GM12878 (cell line): ENCODE data around the gene TMEM25. TPM values are rescaled to one million over a fixed set of nuclear protein-coding genes. Genes with fewer than 3 reads are reported as not detected.

Experiments
- ATAC-seq: fragments of 200-7000 bp; cut with Tn5 transposase; 3 replicates; pipeline ENCODE4 v1.9.1; 2020; ENCODE audit warnings: mild to moderate bottlenecking, moderate library complexity
- BruUV-seq: library from RNA; stranded (reverse); fragments of 400-500 nt; replicated peaks from 2 replicates; lab custom pipeline; 2021; lab: Mats Ljungman, UMichigan
- CTCF ChIA-PET: fragments of 300-600 bp; sonication (Branson Sonifier 250); formaldehyde crosslinking; extraction: SDS; loops from one replicate; lab custom pipeline; 2021; ENCODE audit warnings: inconsistent platforms; lab: Yijun Ruan, JAX
- POLR2A ChIA-PET: fragments of 350-600 bp; formaldehyde crosslinking; extraction: SDS; loops from one replicate; lab custom pipeline; 2021; ENCODE audit warnings: inconsistent platforms; lab: Charles Lee
- RAD21 ChIA-PET: fragments of 300-600 bp; sonication (Branson Sonifier 250); formaldehyde crosslinking; loops from one replicate; lab custom pipeline; 2023; ENCODE audit warnings: antibody characterized with exemption; ENCODE audit not compliant: unreplicated experiment; lab: Charles Lee
- SMC1A ChIA-PET: fragments of 300-600 bp; sonication (Branson Sonifier 250); formaldehyde crosslinking; loops from one replicate; lab custom pipeline; 2023; ENCODE audit not compliant: unreplicated experiment, uncharacterized antibody; lab: Charles Lee
- DNase-seq: peaks from one replicate; pipeline ENCODE4 v3.0.0-alpha.2; 2011; ENCODE audit warnings: low read depth, low spot score
- FAIRE-seq: peaks from 3 replicates; lab custom pipeline; 2011; peaks lifted over from hg19 to GRCh38; lab: Jason Lieb, UNC
- H2AFZ ChIP-seq: 2 replicates; pipeline ENCODE4 v1.6.0; 2011; ENCODE audit warnings: low read depth, low read length, control low read depth; ENCODE audit not compliant: control insufficient read depth
- H3K27ac ChIP-seq: 2 replicates; pipeline ENCODE4 v1.5.1; 2011; ENCODE audit warnings: control low read depth; ENCODE audit not compliant: control insufficient read depth, insufficient read depth
- H3K27me3 ChIP-seq, 2 experiments: replicated peaks in 1 of 2; 2 replicates each; pipeline versions ENCODE4 v1.6.0 to v1.6.1; 2011; ENCODE audit warnings: low read length in 1 of 2; ENCODE audit not compliant: control insufficient read depth in 2 of 2, insufficient read depth in 2 of 2
- H3K36me3 ChIP-seq, 2 experiments: 2 replicates each; pipeline ENCODE4 v1.5.1; 2011; ENCODE audit warnings: low read length in 1 of 2; ENCODE audit not compliant: control insufficient read depth in 2 of 2, insufficient read depth in 2 of 2
- H3K4me1 ChIP-seq: 2 replicates; pipeline ENCODE4 v1.6.1; 2011; ENCODE audit warnings: mild to moderate bottlenecking, low read length, moderate library complexity, mixed read lengths; ENCODE audit not compliant: control insufficient read depth, insufficient read depth
- H3K4me2 ChIP-seq: 2 replicates; pipeline ENCODE4 v1.6.0; 2011; ENCODE audit warnings: control low read depth; ENCODE audit not compliant: control insufficient read depth, insufficient read depth
- H3K4me3 ChIP-seq: fragments of 200-600 bp; sonication (generic); 2 replicates; pipeline ENCODE4 v1.5.1; 2016
- H3K79me2 ChIP-seq: 2 replicates; pipeline ENCODE4 v1.6.0; 2011; ENCODE audit warnings: low read length; ENCODE audit not compliant: control insufficient read depth, insufficient read depth
- H3K9ac ChIP-seq: 2 replicates; pipeline ENCODE4 v1.8.0; 2011; ENCODE audit warnings: low read length, control low read depth, mixed read lengths; ENCODE audit not compliant: control insufficient read depth, insufficient read depth
- H3K9me3 ChIP-seq: replicated peaks from 3 replicates; pipeline ENCODE4 v1.5.1; 2011; ENCODE audit warnings: mild to moderate bottlenecking, low read length; ENCODE audit not compliant: control insufficient read depth, insufficient read depth
- H4K20me1 ChIP-seq: 2 replicates; pipeline ENCODE4 v1.6.0; 2011; ENCODE audit not compliant: control insufficient read depth, insufficient read depth
- CHD2 ChIP-seq: IDR thresholded peaks from 2 replicates; pipeline ENCODE4 v1.6.1; 2011; ENCODE audit warnings: low read depth, low read length, improper control_type of control experiment, borderline replicate concordance
- KDM1A ChIP-seq: fragments of 200-600 bp; sonication (generic); IDR thresholded peaks from 2 replicates; pipeline ENCODE4 v1.6.1; 2016; ENCODE audit warnings: borderline replicate concordance
- MEF2B ChIP-seq: fragments of 450-650 bp; IDR thresholded peaks from 2 replicates; pipeline ENCODE4 v1.6.1; 2018; ENCODE audit warnings: mild to moderate bottlenecking, moderate library complexity; ENCODE audit not compliant: partially characterized antibody, poor library complexity, severe bottlenecking
- RFX5 ChIP-seq: IDR thresholded peaks from 2 replicates; pipeline ENCODE4 v1.6.1; 2011; ENCODE audit warnings: low read depth, low read length, improper control_type of control experiment
- SUZ12 ChIP-seq: fragments of 200-600 bp; sonication (generic); IDR thresholded peaks from one replicate; pipeline ENCODE4 v1.6.1; 2018; ENCODE audit warnings: antibody characterized with exemption, mild to moderate bottlenecking; ENCODE audit not compliant: unreplicated experiment
- WRNIP1 ChIP-seq: IDR thresholded peaks from 2 replicates; pipeline ENCODE4 v1.6.1; 2011; ENCODE audit warnings: low read depth, low read length, improper control_type of control experiment, borderline replicate concordance
- WGBS: methylation state at CpG from one replicate; pipeline ENCODE4 v1.1.6; 2016; ENCODE audit warnings: low lambda C conversion rate; ENCODE audit not compliant: insufficient replicate concordance, insufficient coverage; ENCODE audit errors: missing lambda C conversion rate; 5-methylcytosine and 5-hydroxymethylcytosine counted together
- in situ Hi-C: fragments of 300-500 bp; cut with MboI; formaldehyde crosslinking; loops from 9 replicates; pipeline ENCODE4 v1.14.3; 2018; ENCODE audit warnings: mixed read lengths
- intact Hi-C: fragments of 100-400 bp; cut with micrococcal nuclease; formaldehyde crosslinking; loops from one replicate; pipeline ENCODE4 v1.14.2; 2022; ENCODE audit not compliant: unreplicated experiment
- polyA plus RNA-seq, 11 experiments: library from polyadenylated mRNA; depleted of rRNA in 4 of 11; unstranded in 6 of 11; stranded (reverse) in 5 of 11; fragments of >200 nt; fragmentation: Nextera tagmentation in 4 of 11; fragmentation: Illumina TruSeq in 1 of 11; extraction: Ambion mirVana in 4 of 11; extraction: Trizol in 1 of 11; gene quantifications; 1 replicate in 1 of 11; 2 replicates in 10 of 11; pipeline versions ENCODE4 v1.2.1 to v1.2.3, GENCODE V29; 2011 to 2016; ENCODE audit warnings: inconsistent platforms in 2 of 11, missing spikeins in 2 of 11, low read depth in 1 of 11
- total RNA-seq, 4 experiments: library from RNA; depleted of rRNA in 3 of 4; stranded (reverse); fragments of >200 nt in 3 of 4; fragmentation: Illumina TruSeq in 1 of 4; extraction: Trizol in 1 of 4; gene quantifications; 2 replicates each; pipeline versions ENCODE4 v1.2.1 to v1.2.3, GENCODE V29; 2013 to 2021
- TF ChIP-seq, protein P1 (sequence below): IDR thresholded peaks from 2 replicates; pipeline ENCODE4 v1.6.1; 2011; ENCODE audit warnings: low read depth, mild to moderate bottlenecking, low read length, moderate library complexity, borderline replicate concordance; ENCODE audit errors: extremely low read depth
- TF ChIP-seq, protein P2 (sequence below): fragments of 150-350 bp; IDR thresholded peaks from 2 replicates; pipeline ENCODE4 v1.6.1; 2016; ENCODE audit warnings: low read depth, low read length

TMEM25 gene
- total and polyA plus RNA-seq, 10 of the 15 experiments (the other 5 are each of a cell fraction or from before 2014, with no cell fraction given) = 1.4 to 13.9 (median 7.8) TPM

DNA sequence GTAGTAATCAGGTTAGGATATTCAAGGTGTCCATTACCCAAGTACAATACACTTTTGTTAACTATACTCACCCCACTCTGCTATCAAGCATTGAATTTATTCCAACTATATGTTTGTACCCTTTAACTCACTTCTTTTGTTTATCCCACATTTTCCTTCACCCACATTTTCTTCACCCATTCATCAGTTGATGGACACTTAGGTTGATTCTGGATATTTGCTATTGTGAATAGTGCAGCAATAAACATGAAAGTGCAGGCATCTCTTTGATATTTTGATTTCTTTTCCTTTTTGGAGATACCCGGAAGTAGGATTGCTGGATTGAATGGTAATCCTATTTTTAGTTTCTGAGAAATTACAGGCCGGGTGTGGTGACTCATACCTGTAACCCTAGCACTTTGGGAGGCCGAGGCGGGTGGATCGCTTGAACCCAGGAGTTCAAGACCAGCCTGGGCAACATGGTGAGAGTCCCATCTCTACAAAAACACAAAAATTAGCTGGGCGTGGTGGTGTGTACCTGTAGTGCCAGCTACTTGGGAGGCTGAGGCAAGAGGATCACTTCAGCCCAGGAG lies 6.5 kb downstream of the TMEM25 start:
- no peak overlapping the region for H3K4me2 ChIP-seq
- H3K9ac ChIP-seq = no peak overlapping the region
- RAD21 ChIA-PET = no interaction called here
- ATAC-seq (no peak), DNase-seq (no peak), FAIRE-seq (peak; percentile 35)
- no peak for TF ChIP-seq KDM1A
- no peak for TF ChIP-seq SUZ12
- no peak for TF ChIP-seq RFX5
- TF ChIP-seq, protein P1, sequence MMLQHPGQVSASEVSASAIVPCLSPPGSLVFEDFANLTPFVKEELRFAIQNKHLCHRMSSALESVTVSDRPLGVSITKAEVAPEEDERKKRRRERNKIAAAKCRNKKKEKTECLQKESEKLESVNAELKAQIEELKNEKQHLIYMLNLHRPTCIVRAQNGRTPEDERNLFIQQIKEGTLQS = no peak
- TF ChIP-seq WRNIP1 = no peak
- TF ChIP-seq MEF2B = no peak
- no peak for TF ChIP-seq CHD2
- TF ChIP-seq, protein P2, sequence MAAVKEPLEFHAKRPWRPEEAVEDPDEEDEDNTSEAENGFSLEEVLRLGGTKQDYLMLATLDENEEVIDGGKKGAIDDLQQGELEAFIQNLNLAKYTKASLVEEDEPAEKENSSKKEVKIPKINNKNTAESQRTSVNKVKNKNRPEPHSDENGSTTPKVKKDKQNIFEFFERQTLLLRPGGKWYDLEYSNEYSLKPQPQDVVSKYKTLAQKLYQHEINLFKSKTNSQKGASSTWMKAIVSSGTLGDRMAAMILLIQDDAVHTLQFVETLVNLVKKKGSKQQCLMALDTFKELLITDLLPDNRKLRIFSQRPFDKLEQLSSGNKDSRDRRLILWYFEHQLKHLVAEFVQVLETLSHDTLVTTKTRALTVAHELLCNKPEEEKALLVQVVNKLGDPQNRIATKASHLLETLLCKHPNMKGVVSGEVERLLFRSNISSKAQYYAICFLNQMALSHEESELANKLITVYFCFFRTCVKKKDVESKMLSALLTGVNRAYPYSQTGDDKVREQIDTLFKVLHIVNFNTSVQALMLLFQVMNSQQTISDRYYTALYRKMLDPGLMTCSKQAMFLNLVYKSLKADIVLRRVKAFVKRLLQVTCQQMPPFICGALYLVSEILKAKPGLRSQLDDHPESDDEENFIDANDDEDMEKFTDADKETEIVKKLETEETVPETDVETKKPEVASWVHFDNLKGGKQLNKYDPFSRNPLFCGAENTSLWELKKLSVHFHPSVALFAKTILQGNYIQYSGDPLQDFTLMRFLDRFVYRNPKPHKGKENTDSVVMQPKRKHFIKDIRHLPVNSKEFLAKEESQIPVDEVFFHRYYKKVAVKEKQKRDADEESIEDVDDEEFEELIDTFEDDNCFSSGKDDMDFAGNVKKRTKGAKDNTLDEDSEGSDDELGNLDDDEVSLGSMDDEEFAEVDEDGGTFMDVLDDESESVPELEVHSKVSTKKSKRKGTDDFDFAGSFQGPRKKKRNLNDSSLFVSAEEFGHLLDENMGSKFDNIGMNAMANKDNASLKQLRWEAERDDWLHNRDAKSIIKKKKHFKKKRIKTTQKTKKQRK = no peak
- H4K20me1 ChIP-seq = no peaks in the 10 kb centered on the region
- H3K27me3 ChIP-seq = no peaks in the 10 kb centered on the region
- no peaks in the 10 kb centered on the region for H3K36me3 ChIP-seq
- no peaks in the 10 kb centered on the region for H3K79me2 ChIP-seq
- BruUV-seq = no TSS peak
- no peak overlapping the region for H3K27ac ChIP-seq
- H3K4me1 ChIP-seq = no peaks in the 10 kb centered on the region
- POLR2A ChIA-PET = no interaction called here
- WGBS = 31% methylated on average over 6 of the region's 6 CpGs
- H2AFZ ChIP-seq = no peak overlapping the region
- in situ Hi-C loops = no loop called here
- intact Hi-C loops = no loop called here
- CTCF ChIA-PET = no interaction called here
- SMC1A ChIA-PET = interaction anchor here (1.0 kb wide), 1 partner anchor 12 kb away, joined by 5 read pairs; no protein-coding TSS in a partner anchor
- no peaks in the 10 kb centered on the region for H3K9me3 ChIP-seq
- no peak overlapping the region for H3K4me3 ChIP-seq
